Measurements from ENCODE around the gene TEX52.
"Not testable (repeated sequence)": the region's sequence is repeated elsewhere in the genome, so short reads cannot be mapped to it uniquely, and the experiment has no call there.

TEX52 gene

DNA sequence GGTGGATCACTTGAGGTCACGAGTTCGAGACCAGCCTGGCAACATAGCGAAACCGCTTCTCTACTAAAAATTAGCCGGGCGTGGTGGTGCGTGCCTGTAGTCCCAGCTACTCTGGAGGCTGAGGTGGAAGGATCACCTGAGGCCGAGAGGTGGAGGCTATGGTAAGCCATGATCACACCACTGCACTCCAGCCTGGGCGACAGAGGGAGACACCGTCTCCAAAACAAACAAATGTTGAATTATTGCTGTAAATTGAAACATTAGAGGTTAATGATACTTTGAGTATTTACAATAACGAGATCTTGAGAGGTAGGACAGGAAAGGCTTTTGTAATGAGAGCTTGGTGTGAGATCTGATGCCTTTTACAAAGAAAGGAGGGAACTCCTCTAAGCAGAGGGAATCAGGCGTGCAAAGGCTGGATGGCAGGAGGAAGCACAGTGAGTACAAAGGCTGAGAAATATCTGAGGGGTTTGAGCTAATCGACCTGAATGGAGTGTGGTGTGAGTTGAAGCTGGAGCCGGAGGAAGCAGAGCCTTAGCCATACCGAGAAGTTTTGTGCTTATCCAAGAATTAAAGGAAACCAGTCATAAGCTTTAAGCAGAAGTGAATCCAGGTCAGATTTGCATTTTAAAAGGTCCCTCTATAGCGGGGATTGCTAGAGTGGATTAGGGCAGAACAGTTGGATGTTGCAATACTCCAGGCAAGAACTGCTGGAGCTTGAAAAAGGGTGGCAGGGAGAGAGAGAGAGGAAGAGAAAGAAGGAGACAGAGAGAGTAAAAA lies 21.3 kb upstream of the TEX52 start:
- Histone ChIP-seq H3K4me3 (ENCODE audit: low read depth in 1 of 2, low read length in 1 of 2) (peak overlapping the region; percentile 82 to 97), H3K27me3 (no peaks in the 10 kb centered on the region), H3K4me1 (ENCODE audit: control insufficient read depth in 1 of 2, insufficient read depth in 1 of 2, low read depth in 1 of 2, low read length in 1 of 2) (peaks cover 29% of the 10 kb centered on the region in 2 experiments), H3K27ac (peak overlapping the region; percentile 76), H3K36me3 (no peaks in the 10 kb centered on the region), H3K9me3 (no peaks in the 10 kb centered on the region)
- TF ChIP-seq, protein P1, sequence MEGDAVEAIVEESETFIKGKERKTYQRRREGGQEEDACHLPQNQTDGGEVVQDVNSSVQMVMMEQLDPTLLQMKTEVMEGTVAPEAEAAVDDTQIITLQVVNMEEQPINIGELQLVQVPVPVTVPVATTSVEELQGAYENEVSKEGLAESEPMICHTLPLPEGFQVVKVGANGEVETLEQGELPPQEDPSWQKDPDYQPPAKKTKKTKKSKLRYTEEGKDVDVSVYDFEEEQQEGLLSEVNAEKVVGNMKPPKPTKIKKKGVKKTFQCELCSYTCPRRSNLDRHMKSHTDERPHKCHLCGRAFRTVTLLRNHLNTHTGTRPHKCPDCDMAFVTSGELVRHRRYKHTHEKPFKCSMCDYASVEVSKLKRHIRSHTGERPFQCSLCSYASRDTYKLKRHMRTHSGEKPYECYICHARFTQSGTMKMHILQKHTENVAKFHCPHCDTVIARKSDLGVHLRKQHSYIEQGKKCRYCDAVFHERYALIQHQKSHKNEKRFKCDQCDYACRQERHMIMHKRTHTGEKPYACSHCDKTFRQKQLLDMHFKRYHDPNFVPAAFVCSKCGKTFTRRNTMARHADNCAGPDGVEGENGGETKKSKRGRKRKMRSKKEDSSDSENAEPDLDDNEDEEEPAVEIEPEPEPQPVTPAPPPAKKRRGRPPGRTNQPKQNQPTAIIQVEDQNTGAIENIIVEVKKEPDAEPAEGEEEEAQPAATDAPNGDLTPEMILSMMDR (IDR thresholded peaks at IDR 0.05), result no peak

DNA sequence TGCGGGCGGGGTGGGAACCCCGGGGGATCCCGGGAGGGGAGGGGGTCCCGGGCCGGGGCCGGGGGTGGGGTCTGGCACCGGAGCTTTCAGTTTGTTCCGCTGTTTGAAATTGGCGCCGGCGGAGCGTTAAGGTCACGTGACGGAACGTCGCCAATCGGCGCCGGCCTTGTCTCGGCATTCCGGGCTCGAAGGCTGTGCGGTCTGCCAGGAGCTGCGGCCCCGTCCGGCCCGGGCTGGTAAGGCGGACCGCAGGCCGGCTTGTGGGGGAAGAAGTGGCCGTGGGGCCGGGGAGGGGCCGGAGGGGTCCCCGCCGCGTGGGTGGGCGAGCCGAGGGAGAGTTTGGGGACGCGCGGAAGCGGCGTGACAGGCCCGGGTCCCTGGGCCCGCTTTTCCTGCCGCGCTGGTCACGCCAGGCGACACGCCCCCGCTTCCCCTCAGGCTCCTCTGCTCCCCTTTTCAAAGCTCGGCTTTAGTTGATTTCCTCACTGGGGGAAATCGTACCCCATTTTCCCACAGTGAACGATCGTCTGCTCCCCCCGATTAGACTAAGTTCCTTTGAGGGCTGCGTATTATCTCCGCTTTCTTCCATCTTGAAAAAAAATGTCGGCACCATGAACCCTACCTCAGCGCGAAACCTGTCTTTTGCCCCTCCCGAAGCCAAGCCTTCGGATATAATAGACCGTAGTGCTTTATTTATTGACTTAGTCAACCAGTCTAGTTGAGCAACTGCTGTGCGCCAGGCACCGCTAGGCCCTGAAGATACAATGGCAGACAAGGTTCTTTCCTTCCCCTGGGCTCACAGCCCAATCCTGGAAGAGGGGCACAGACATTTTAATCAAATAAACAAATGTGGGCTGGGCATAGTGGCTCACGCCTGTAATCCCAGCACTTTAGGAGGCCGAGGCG lies 20.5 kb upstream of the TEX52 start, which contains the start of the genes FOXM1 and RHNO1:
FOXM1 (minus strand) TSS at position 128 of the 906 bp plus-strand sequence. CDS start 2,696 bp downstream, outside the sequence.
RHNO1 (plus strand) TSS at position 177 of the 906 bp plus-strand sequence. CDS start 8,144 bp downstream, outside the sequence.
- peak within 1 kb of the TSS; percentile 82 to 97 for H3K4me3 ChIP-seq (ENCODE audit: low read depth in 1 of 2, low read length in 1 of 2)
- H3K4me1 ChIP-seq (ENCODE audit: control insufficient read depth in 1 of 2, insufficient read depth in 1 of 2, low read depth in 1 of 2, low read length in 1 of 2), result peaks cover 29% of the 10 kb centered on the region in 2 experiments
- no peaks in the 10 kb centered on the region for H3K9me3 ChIP-seq
- no peaks in the 10 kb centered on the region for H3K27me3 ChIP-seq
- peak within 1 kb of the TSS; percentile 76 for H3K27ac ChIP-seq
- H3K36me3 ChIP-seq, result peaks cover under 1% of the 10 kb centered on the region
- TF ChIP-seq, protein P1 (IDR thresholded peaks at IDR 0.05), result peak; percentile 53

DNA sequence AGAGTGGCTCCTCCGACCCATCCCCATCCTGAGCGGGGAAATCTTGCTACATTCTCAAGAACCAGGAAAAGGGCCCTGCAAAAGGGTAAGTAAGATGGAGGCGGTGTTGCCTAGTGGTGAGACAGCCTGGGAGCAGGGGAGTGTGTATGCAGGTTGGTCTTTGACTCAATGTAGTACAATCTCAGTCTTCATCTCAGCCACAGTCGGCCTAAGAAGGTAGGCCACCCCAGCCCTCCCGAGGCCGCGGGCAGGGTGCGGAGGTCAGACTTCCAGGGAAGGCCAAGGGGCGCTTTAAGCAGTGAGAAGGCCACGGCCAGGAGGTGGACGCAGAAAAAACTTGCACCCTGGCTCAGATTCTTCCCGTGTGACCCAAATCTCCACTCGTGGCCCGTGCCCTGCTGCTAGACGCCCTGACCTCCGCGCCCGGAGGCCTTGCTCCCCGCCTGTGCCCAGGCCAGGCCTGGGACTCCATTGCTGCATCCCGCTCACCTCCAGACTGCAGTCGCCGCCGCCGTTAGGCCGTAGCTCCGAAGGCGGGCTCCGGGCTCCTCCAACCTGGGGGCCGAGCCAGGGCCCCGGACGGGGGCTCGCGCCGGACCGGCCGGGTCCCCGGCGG lies 19.7 kb upstream of the TEX52 start:
- TF ChIP-seq, protein P1 (IDR thresholded peaks at IDR 0.05), result no peak
- Histone ChIP-seq H3K9me3 (no peaks in the 10 kb centered on the region), H3K27me3 (no peaks in the 10 kb centered on the region), H3K4me3 (ENCODE audit: low read depth in 1 of 2, low read length in 1 of 2) (peak overlapping the region; percentile 82 to 97), H3K36me3 (peaks cover 4% of the 10 kb centered on the region), H3K27ac (peak overlapping the region; percentile 76), H3K4me1 (ENCODE audit: control insufficient read depth in 1 of 2, insufficient read depth in 1 of 2, low read depth in 1 of 2, low read length in 1 of 2) (peaks cover 29% of the 10 kb centered on the region in 2 experiments)

DNA sequence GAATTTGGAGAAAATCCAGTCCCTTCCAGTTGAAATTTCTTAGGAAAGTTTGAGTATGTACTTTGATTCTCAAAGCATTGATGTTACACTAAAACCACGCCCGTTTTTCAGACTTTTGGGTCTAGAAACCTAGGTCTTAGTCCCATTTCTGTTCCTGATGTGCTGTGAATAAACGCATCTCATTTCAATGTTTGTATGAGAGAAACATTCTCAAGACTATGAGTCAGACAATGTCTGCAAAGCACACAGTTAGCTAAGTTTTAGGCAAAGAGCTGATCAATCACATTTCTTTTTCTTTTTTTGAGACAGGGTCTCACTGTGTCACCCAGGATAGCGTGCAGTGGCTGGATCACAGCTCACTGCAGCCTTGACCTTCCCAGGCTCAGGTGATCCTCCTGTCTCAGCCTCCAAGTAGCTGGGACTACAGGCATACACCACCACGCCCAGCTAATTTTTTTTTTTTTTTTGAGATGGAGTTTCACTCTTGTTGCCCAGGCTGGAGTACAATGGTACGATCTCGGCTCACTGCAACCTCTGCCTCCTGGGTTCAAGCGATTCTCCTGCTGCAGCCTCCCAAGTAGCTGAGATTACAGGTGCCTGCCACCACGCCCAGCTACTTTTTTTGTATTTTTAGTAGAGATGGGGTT lies 12.3 kb upstream of the TEX52 start:
- H3K27ac ChIP-seq; H3K9me3 ChIP-seq; H3K4me3 ChIP-seq (ENCODE audit: low read depth in 1 of 2, low read length in 1 of 2); H3K27me3 ChIP-seq; H3K4me1 ChIP-seq (ENCODE audit: control insufficient read depth in 1 of 2, insufficient read depth in 1 of 2, low read depth in 1 of 2, low read length in 1 of 2): not testable (repeated sequence)
- peaks cover 43% of the 10 kb centered on the region for H3K36me3 ChIP-seq

DNA sequence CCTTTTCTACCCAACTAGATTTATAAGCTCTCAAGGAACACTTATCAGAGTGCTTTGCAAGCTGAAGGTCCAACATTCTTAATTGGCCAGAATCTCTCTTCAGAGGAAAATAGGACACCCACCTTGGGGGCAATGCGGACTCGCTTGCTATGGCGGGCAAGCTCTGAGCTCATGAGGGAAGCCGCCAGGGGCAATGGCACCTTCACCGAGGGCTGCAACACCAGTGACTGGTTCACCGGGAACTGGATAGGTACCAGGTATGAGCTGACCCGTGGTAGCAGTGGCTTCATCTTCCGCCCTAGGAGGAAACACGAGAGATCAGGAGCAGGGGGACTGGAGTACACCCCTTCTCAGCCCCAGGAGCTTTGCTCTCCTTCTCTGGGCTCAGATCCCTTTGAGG lies 7.4 kb upstream of the TEX52 start:
- Histone ChIP-seq H3K4me1 (ENCODE audit: control insufficient read depth in 1 of 2, insufficient read depth in 1 of 2, low read depth in 1 of 2, low read length in 1 of 2) (no peaks in the 10 kb centered on the region), H3K4me3 (ENCODE audit: low read depth in 1 of 2, low read length in 1 of 2) (no peak overlapping the region), H3K27ac (no peak overlapping the region), H3K27me3 (no peaks in the 10 kb centered on the region), H3K36me3 (peaks cover 78% of the 10 kb centered on the region), H3K9me3 (no peaks in the 10 kb centered on the region)
- TF ChIP-seq, protein P1 (IDR thresholded peaks at IDR 0.05), result no peak

DNA sequence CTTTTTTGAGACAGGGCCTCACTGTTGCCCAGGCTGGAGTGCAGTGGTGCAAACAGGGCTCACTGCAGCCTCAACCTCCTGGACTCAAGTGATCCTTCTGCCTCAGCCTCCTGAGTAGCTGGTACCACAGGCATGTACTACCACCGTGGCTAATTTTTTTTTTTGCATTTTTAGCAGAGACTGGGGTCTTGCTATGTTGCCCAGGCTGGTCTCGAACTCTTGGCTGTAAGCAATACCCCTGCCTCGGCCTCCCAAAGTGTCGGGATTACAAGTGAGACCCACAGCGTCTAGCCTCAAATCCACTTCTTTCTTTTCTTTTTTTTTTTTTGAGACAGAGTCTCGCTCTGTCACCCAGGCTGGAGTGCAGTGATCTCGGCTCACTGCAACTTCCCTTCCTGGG lies 6.6 kb upstream of the TEX52 start:
- H3K4me1 ChIP-seq (ENCODE audit: control insufficient read depth in 1 of 2, insufficient read depth in 1 of 2, low read depth in 1 of 2, low read length in 1 of 2); H3K4me3 ChIP-seq (ENCODE audit: low read depth in 1 of 2, low read length in 1 of 2); H3K27me3 ChIP-seq; H3K27ac ChIP-seq; H3K9me3 ChIP-seq: not testable (repeated sequence)
- peaks cover 80% of the 10 kb centered on the region for H3K36me3 ChIP-seq

Data from neutrophil (primary cell).